Calu3 (cell line): Measurements from ENCODE around the gene HJURP. TPM values are rescaled to one million over a fixed set of nuclear protein-coding genes. Genes with fewer than 3 reads are reported as not detected.

Source experiments
- BruUV-seq: library from RNA; stranded (reverse); fragments of 400-500 nt; replicated peaks from 2 replicates; lab custom pipeline; 2021; lab: Mats Ljungman, UMichigan
- CTCF ChIA-PET: fragments of 300-600 bp; sonication (Branson Sonifier 250); formaldehyde crosslinking; loops from one replicate; lab custom pipeline; 2022; ENCODE audit warnings: antibody characterized with exemption; lab: Charles Lee
- DNase-seq: peaks from one replicate; pipeline ENCODE4 v3.0.0; 2022
- H3K27ac Mint-ChIP-seq: one replicate; pipeline ENCODE4 v1.8.0; 2022; ENCODE audit warnings: mixed read lengths; ENCODE audit not compliant: unreplicated experiment
- H3K27me3 Mint-ChIP-seq: one replicate; pipeline ENCODE4 v1.8.0; 2022; ENCODE audit warnings: mixed read lengths; ENCODE audit not compliant: unreplicated experiment
- H3K36me3 Mint-ChIP-seq: one replicate; pipeline ENCODE4 v1.8.0; 2022; ENCODE audit warnings: mild to moderate bottlenecking, moderate library complexity, mixed read lengths; ENCODE audit not compliant: insufficient read depth, unreplicated experiment
- H3K4me1 Mint-ChIP-seq: one replicate; pipeline ENCODE4 v1.8.0; 2022; ENCODE audit warnings: mild to moderate bottlenecking, low read depth, mixed read lengths; ENCODE audit not compliant: unreplicated experiment
- H3K4me3 Mint-ChIP-seq: one replicate; pipeline ENCODE4 v1.8.0; 2022; ENCODE audit warnings: mild to moderate bottlenecking, low read depth, moderate library complexity, mixed read lengths; ENCODE audit not compliant: unreplicated experiment
- H3K9me3 Mint-ChIP-seq: one replicate; pipeline ENCODE4 v1.8.0; 2022; ENCODE audit warnings: low read depth, mixed read lengths; ENCODE audit not compliant: unreplicated experiment
- intact Hi-C: fragments of 100-400 bp; cut with micrococcal nuclease; formaldehyde crosslinking; loops from one replicate; pipeline ENCODE4 v1.10.0; 2022; ENCODE audit not compliant: unreplicated experiment
- total RNA-seq: library from RNA; stranded (reverse); gene quantifications from 2 replicates; pipeline ENCODE4 v1.2.3, GENCODE V29; 2022
- TF ChIP-seq, protein P1 (sequence below): fragments of 200-600 bp; IDR thresholded peaks from one replicate; pipeline ENCODE4 v1.8.0; 2022; ENCODE audit warnings: antibody characterized with exemption; ENCODE audit not compliant: unreplicated experiment

Gene HJURP
- total RNA-seq, 1 experiment from 2014 or later: 71.0 TPM

DNA sequence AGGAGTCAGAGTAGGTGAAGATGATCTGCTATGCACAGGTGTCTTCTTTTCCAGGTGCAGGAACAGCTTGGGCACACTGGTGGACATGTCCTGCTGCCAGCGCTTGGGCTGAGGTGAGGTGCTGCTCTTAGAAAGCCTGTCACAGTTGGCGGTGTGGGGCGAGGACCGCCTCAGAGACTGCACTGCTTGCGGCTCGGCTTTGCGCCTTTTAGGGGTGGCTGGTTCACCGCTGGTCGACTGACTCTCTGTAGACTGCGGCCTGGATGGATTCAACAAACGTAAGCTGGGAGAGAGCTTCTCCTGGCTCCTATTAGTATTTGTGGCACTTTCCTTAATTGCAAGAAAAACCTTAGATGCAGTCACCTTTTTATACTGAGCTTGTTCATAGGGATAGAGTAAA, 12.1 kb upstream of the HJURP start:
- Mint-ChIP-seq H3K27me3 (no peaks in the 10 kb centered on the region), H3K36me3 (peaks cover 26% of the 10 kb centered on the region), H3K9me3 (peaks cover 2% of the 10 kb centered on the region), H3K27ac (no peak overlapping the region), H3K4me1 (no peaks in the 10 kb centered on the region), H3K4me3 (no peak overlapping the region)
- DNase-seq: no peak
- CTCF ChIA-PET: no interaction called here
- BruUV-seq: no TSS peak
- intact Hi-C loops: no loop called here
- TF ChIP-seq, protein P1, sequence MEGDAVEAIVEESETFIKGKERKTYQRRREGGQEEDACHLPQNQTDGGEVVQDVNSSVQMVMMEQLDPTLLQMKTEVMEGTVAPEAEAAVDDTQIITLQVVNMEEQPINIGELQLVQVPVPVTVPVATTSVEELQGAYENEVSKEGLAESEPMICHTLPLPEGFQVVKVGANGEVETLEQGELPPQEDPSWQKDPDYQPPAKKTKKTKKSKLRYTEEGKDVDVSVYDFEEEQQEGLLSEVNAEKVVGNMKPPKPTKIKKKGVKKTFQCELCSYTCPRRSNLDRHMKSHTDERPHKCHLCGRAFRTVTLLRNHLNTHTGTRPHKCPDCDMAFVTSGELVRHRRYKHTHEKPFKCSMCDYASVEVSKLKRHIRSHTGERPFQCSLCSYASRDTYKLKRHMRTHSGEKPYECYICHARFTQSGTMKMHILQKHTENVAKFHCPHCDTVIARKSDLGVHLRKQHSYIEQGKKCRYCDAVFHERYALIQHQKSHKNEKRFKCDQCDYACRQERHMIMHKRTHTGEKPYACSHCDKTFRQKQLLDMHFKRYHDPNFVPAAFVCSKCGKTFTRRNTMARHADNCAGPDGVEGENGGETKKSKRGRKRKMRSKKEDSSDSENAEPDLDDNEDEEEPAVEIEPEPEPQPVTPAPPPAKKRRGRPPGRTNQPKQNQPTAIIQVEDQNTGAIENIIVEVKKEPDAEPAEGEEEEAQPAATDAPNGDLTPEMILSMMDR: no peak

DNA sequence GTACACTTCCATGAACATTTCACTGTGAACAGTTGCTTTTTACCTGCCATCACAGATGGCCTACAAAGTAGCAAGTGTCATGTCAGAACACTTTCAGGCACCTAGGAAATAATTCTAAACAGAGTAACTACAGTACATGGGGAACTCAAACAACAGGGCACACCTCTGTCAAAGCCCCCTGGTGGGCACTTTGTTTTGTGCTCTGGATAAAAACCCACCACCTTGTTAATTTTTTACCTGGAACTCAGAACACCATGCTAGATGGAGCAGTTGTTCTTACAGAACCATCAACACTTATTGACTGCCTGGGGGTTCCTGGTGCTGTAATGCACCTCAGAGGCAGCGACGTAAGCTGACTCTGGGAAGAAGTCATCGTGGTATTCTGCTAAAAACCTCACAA, 11.5 kb upstream of the HJURP start:
- no peak overlapping the region for H3K27ac Mint-ChIP-seq
- H3K4me1 Mint-ChIP-seq: no peaks in the 10 kb centered on the region
- intact Hi-C loops: no loop called here
- H3K9me3 Mint-ChIP-seq: peaks cover 2% of the 10 kb centered on the region
- TF ChIP-seq, protein P1: peak; percentile 22
- CTCF ChIA-PET: no interaction called here
- peak; percentile 31 for DNase-seq
- no peak overlapping the region for H3K4me3 Mint-ChIP-seq
- peaks cover 26% of the 10 kb centered on the region for H3K36me3 Mint-ChIP-seq
- BruUV-seq: no TSS peak
- no peaks in the 10 kb centered on the region for H3K27me3 Mint-ChIP-seq

DNA sequence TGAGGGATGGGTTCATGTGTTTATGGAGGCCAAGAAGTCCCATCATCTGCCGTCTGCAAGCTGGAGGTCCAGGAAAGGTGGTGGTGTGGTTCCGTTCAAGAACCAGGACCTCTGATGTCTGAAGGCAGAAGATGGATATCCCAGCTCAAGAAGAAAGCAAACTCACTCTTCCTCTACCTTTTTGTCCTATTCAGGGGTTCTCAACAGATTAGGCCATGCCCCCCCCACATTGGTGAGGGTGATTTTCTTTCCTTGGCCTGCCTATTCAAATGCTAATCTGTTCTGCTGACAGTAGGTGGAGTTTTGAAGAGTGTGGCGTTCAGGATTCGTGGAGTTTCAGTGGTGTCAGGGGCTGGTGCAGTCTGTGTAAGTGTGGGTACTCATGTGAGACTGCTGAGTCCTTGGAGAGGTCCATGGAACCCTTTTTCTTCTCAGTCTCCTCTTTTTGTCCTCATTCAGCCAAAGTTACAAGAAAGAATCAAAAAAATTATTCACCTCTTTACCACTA, 8.0 kb upstream of the HJURP start:
- Mint-ChIP-seq H3K36me3 (peaks cover 13% of the 10 kb centered on the region), H3K4me3 (no peak overlapping the region), H3K4me1 (peaks cover 7% of the 10 kb centered on the region), H3K27me3 (no peaks in the 10 kb centered on the region), H3K9me3 (no peaks in the 10 kb centered on the region), H3K27ac (no peak overlapping the region)
- DNase-seq: no peak
- CTCF ChIA-PET: no interaction called here
- intact Hi-C loops: no loop called here
- no TSS peak for BruUV-seq
- TF ChIP-seq, protein P1: no peak

DNA sequence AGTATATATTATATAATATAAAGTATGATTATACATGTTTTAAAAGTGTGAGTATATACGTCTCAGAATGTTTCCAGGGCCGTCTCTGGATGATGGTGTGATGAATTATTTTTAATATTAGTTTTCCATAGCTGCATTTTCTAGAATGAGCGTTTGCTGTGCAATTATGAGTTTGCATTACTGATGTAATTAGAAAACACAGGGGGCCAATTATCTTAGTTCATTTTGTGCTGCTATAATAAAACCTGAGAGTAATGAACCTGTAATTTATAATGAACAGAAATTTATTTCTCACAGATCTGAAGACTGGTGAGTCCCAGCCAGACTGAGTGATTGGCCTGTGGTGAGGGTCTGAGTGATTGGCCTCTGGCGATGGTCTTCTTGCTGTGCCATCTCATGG, 4.0 kb upstream of the HJURP start:
- H3K4me3 Mint-ChIP-seq: no peak overlapping the region
- DNase-seq: no peak
- H3K27me3 Mint-ChIP-seq: no peaks in the 10 kb centered on the region
- intact Hi-C loops: loop anchor here (5.0 to 10.0 kb wide), 4 partner anchors 116 to 689 kb away; no protein-coding TSS in a partner anchor
- no TSS peak for BruUV-seq
- H3K4me1 Mint-ChIP-seq: peaks cover 12% of the 10 kb centered on the region
- TF ChIP-seq, protein P1: no peak
- CTCF ChIA-PET: interaction anchor here (0.8 to 2.4 kb wide), 6 partner anchors 55 to 687 kb away, joined by 3 to 16 read pairs (median 5); no protein-coding TSS in a partner anchor
- H3K27ac Mint-ChIP-seq: no peak overlapping the region
- no peaks in the 10 kb centered on the region for H3K9me3 Mint-ChIP-seq
- H3K36me3 Mint-ChIP-seq: peaks cover 22% of the 10 kb centered on the region
